Measurements from ENCODE around the gene RANBP3L. TPM values are rescaled to one million over a fixed set of nuclear protein-coding genes. Genes with fewer than 3 reads are reported as not detected.

Gene RANBP3L
- total and polyA plus RNA-seq, 10 of the 15 experiments (the other 5 are each of a cell fraction or from before 2014, with no cell fraction given) = 0.02 to 0.29 (median 0.06) TPM; not detected in 4

DNA sequence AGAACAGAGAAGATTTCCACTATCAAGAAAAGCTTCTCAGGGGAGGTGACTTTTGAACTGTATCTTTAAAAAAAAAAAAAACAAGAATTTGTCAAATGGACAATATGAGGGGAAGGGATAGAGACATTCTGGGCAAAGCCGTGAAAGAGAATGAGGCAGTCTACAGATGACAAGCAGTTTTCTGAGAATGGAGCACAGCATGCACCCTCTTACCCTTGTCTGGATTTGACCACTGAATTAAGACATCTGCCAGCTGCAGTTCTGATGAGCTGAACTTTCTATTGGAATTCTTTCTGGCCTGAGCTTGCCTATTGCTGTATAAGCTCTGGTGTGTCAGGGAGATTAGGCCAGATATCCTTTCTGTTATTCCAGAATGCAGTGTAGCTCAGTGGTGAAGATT is 10.3 kb upstream of the RANBP3L start:
- Histone ChIP-seq H3K4me2 (ENCODE audit: control insufficient read depth, insufficient read depth) (no peak overlapping the region), H3K9ac (ENCODE audit: control insufficient read depth, insufficient read depth, low read length) (no peak overlapping the region), H3K9me3 (replicated peaks; ENCODE audit: control insufficient read depth, insufficient read depth, low read length) (no peaks in the 10 kb centered on the region), H3K27ac (ENCODE audit: control insufficient read depth, insufficient read depth) (no peak overlapping the region), H3K27me3 (replicated peaks in 1 of 2; ENCODE audit: control insufficient read depth in 2 of 2, insufficient read depth in 2 of 2, low read length in 1 of 2) (peaks cover 0 to 5% of the 10 kb centered on the region in 2 experiments; a peak in 1 of 4 replicates), H3K79me2 (ENCODE audit: control insufficient read depth, insufficient read depth, low read length) (no peaks in the 10 kb centered on the region), H3K4me1 (ENCODE audit: control insufficient read depth, insufficient read depth, low read length) (no peaks in the 10 kb centered on the region), H3K4me3 (no peak overlapping the region), H2AFZ (ENCODE audit: control insufficient read depth, low read depth, low read length) (no peak overlapping the region), H3K36me3 (ENCODE audit: control insufficient read depth in 2 of 2, insufficient read depth in 2 of 2, low read length in 1 of 2) (no peaks in the 10 kb centered on the region), H4K20me1 (ENCODE audit: control insufficient read depth, insufficient read depth) (no peaks in the 10 kb centered on the region)
- DNase-seq (ENCODE audit: low read depth, low spot score) = no peak
- in situ Hi-C loops (cut with MboI) (no loop called here), intact Hi-C loops (cut with micrococcal nuclease; ENCODE audit: unreplicated experiment) (no loop called here)
- ChIA-PET SMC1A (ENCODE audit: uncharacterized antibody, unreplicated experiment) (interaction anchor here (2.2 kb wide), 1 partner anchor 10 kb away, joined by 8 read pairs; the partner anchor contains the start of gene RANBP3L), POLR2A (no interaction called here), RAD21 (ENCODE audit: unreplicated experiment) (no interaction called here), CTCF (interaction anchor here (0.7 kb wide), 1 partner anchor 233 kb away, joined by 3 read pairs; no protein-coding TSS in a partner anchor)
- 91% methylated on average over 1 of the region's 1 CpG for WGBS (ENCODE audit: insufficient coverage, insufficient replicate concordance, low lambda C conversion rate, missing lambda C conversion rate)
- no peak for ATAC-seq
- no TSS peak for BruUV-seq (replicated peaks)
- FAIRE-seq = no peak
- TF ChIP-seq, protein P1, sequence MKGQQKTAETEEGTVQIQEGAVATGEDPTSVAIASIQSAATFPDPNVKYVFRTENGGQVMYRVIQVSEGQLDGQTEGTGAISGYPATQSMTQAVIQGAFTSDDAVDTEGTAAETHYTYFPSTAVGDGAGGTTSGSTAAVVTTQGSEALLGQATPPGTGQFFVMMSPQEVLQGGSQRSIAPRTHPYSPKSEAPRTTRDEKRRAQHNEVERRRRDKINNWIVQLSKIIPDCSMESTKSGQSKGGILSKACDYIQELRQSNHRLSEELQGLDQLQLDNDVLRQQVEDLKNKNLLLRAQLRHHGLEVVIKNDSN (IDR thresholded peaks at IDR 0.05; ENCODE audit: borderline replicate concordance, extremely low read length, insufficient read depth, low read depth, low read length) = no peak
- no peak for TF ChIP-seq RAD51 (IDR thresholded peaks at IDR 0.05)
- no peak for TF ChIP-seq MYC (IDR thresholded peaks at IDR 0.05; ENCODE audit: insufficient read depth, insufficient read length, insufficient replicate concordance, low read length, severe bottlenecking)
- TF ChIP-seq ZZZ3 (IDR thresholded peaks at IDR 0.05; ENCODE audit: control insufficient read depth, insufficient read length, low read depth) = no peak
- no peak for TF ChIP-seq EED (IDR thresholded peaks at IDR 0.05; ENCODE audit: low read depth)
- TF ChIP-seq CBX3 (IDR thresholded peaks at IDR 0.05; ENCODE audit: borderline replicate concordance, low read depth) = no peak
- no peak for TF ChIP-seq POU2F2 (IDR thresholded peaks at IDR 0.05; ENCODE audit: borderline replicate concordance, low read depth, low read length)
- TF ChIP-seq, protein P2, sequence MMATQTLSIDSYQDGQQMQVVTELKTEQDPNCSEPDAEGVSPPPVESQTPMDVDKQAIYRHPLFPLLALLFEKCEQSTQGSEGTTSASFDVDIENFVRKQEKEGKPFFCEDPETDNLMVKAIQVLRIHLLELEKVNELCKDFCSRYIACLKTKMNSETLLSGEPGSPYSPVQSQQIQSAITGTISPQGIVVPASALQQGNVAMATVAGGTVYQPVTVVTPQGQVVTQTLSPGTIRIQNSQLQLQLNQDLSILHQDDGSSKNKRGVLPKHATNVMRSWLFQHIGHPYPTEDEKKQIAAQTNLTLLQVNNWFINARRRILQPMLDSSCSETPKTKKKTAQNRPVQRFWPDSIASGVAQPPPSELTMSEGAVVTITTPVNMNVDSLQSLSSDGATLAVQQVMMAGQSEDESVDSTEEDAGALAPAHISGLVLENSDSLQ (IDR thresholded peaks at IDR 0.05) = no peak
- no peak for TF ChIP-seq ATF7 (IDR thresholded peaks at IDR 0.05; ENCODE audit: low read depth)
- TF ChIP-seq GABPA (IDR thresholded peaks at IDR 0.05; ENCODE audit: low read depth) = no peak
- TF ChIP-seq ZNF207 (IDR thresholded peaks at IDR 0.05; ENCODE audit: borderline replicate concordance) = no peak
- no peak for TF ChIP-seq NRF1 (conservative IDR thresholded peaks at IDR 0.05; ENCODE audit: low read depth, low read length)
- no peak for TF ChIP-seq LARP7 (IDR thresholded peaks at IDR 0.05)
- TF ChIP-seq YY1 (IDR thresholded peaks at IDR 0.05; ENCODE audit: low read depth, low read length) = no peak
- TF ChIP-seq, protein P3, sequence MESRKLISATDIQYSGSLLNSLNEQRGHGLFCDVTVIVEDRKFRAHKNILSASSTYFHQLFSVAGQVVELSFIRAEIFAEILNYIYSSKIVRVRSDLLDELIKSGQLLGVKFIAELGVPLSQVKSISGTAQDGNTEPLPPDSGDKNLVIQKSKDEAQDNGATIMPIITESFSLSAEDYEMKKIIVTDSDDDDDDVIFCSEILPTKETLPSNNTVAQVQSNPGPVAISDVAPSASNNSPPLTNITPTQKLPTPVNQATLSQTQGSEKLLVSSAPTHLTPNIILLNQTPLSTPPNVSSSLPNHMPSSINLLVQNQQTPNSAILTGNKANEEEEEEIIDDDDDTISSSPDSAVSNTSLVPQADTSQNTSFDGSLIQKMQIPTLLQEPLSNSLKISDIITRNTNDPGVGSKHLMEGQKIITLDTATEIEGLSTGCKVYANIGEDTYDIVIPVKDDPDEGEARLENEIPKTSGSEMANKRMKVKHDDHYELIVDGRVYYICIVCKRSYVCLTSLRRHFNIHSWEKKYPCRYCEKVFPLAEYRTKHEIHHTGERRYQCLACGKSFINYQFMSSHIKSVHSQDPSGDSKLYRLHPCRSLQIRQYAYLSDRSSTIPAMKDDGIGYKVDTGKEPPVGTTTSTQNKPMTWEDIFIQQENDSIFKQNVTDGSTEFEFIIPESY (IDR thresholded peaks at IDR 0.05) = no peak
- TF ChIP-seq, protein P4, sequence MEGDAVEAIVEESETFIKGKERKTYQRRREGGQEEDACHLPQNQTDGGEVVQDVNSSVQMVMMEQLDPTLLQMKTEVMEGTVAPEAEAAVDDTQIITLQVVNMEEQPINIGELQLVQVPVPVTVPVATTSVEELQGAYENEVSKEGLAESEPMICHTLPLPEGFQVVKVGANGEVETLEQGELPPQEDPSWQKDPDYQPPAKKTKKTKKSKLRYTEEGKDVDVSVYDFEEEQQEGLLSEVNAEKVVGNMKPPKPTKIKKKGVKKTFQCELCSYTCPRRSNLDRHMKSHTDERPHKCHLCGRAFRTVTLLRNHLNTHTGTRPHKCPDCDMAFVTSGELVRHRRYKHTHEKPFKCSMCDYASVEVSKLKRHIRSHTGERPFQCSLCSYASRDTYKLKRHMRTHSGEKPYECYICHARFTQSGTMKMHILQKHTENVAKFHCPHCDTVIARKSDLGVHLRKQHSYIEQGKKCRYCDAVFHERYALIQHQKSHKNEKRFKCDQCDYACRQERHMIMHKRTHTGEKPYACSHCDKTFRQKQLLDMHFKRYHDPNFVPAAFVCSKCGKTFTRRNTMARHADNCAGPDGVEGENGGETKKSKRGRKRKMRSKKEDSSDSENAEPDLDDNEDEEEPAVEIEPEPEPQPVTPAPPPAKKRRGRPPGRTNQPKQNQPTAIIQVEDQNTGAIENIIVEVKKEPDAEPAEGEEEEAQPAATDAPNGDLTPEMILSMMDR (IDR thresholded peaks at IDR 0.05 in 2 of 3, conservative IDR thresholded peaks at IDR 0.05 in 1 of 3; ENCODE audit: control insufficient read depth in 2 of 3, extremely low read depth in 1 of 3, insufficient read depth in 1 of 3, low read depth in 3 of 3, low read length in 3 of 3) = no peak
- TF ChIP-seq KAT2A (conservative IDR thresholded peaks at IDR 0.05; ENCODE audit: control insufficient read depth, low read depth, low read length) = no peak
- TF ChIP-seq, protein P5, sequence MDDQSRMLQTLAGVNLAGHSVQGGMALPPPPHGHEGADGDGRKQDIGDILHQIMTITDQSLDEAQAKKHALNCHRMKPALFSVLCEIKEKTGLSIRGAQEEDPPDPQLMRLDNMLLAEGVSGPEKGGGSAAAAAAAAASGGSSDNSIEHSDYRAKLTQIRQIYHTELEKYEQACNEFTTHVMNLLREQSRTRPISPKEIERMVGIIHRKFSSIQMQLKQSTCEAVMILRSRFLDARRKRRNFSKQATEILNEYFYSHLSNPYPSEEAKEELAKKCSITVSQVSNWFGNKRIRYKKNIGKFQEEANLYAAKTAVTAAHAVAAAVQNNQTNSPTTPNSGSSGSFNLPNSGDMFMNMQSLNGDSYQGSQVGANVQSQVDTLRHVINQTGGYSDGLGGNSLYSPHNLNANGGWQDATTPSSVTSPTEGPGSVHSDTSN (IDR thresholded peaks at IDR 0.05; ENCODE audit: insufficient replicate concordance, low read depth, low read length) = no peak
- no peak for TF ChIP-seq JUNB (IDR thresholded peaks at IDR 0.05)
